Measurements from ENCODE around the gene KRTAP3-2.

Gene KRTAP3-2

GRCh38 chr17:40980117-40980516 lies 19.6 kb downstream of the KRTAP3-2 start:
- TF ChIP-seq PPARA (CRISPR knock-in tag; IDR thresholded peaks at IDR 0.05; ENCODE audit: borderline replicate concordance) (no peak), OSR1 (CRISPR knock-in tag; IDR thresholded peaks at IDR 0.05) (no peak), ZFP30 (CRISPR knock-in tag; IDR thresholded peaks at IDR 0.05) (no peak), RARB (CRISPR knock-in tag; IDR thresholded peaks at IDR 0.05) (no peak), TOX (CRISPR knock-in tag; IDR thresholded peaks at IDR 0.05; ENCODE audit: borderline replicate concordance) (no peak), SNAI2 (CRISPR knock-in tag; IDR thresholded peaks at IDR 0.05) (no peak), ZFP3 (CRISPR knock-in tag; IDR thresholded peaks at IDR 0.05) (no peak), BACH2 (CRISPR knock-in tag; IDR thresholded peaks at IDR 0.05; ENCODE audit: borderline replicate concordance) (no peak), CSRNP3 (CRISPR knock-in tag; IDR thresholded peaks at IDR 0.05) (no peak), PATZ1 (CRISPR knock-in tag; IDR thresholded peaks at IDR 0.05; ENCODE audit: borderline replicate concordance) (no peak)
- TF ChIP-seq, protein P1, sequence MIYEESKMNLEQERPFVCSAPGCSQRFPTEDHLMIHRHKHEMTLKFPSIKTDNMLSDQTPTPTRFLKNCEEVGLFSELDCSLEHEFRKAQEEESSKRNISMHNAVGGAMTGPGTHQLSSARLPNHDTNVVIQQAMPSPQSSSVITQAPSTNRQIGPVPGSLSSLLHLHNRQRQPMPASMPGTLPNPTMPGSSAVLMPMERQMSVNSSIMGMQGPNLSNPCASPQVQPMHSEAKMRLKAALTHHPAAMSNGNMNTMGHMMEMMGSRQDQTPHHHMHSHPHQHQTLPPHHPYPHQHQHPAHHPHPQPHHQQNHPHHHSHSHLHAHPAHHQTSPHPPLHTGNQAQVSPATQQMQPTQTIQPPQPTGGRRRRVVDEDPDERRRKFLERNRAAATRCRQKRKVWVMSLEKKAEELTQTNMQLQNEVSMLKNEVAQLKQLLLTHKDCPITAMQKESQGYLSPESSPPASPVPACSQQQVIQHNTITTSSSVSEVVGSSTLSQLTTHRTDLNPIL (CRISPR knock-in tag; IDR thresholded peaks at IDR 0.05; ENCODE audit: low read depth), result no peak
- no peak for ATAC-seq

GRCh38 chr17:40978575-40979151 lies 21.0 kb downstream of the KRTAP3-2 start:
- TF ChIP-seq ZFP30 (CRISPR knock-in tag; IDR thresholded peaks at IDR 0.05) (no peak), OSR1 (CRISPR knock-in tag; IDR thresholded peaks at IDR 0.05) (no peak), CSDC2 (CRISPR knock-in tag; IDR thresholded peaks at IDR 0.05) (no peak), ESRRG (CRISPR knock-in tag; IDR thresholded peaks at IDR 0.05) (no peak), CSRNP3 (CRISPR knock-in tag; IDR thresholded peaks at IDR 0.05) (no peak), TSHZ2 (CRISPR knock-in tag; IDR thresholded peaks at IDR 0.05) (no peak), ISL1 (CRISPR knock-in tag; IDR thresholded peaks at IDR 0.05) (no peak), ZNF8 (CRISPR knock-in tag; IDR thresholded peaks at IDR 0.05) (no peak), RARB (CRISPR knock-in tag; IDR thresholded peaks at IDR 0.05) (no peak), ZNF70 (CRISPR knock-in tag; IDR thresholded peaks at IDR 0.05) (no peak), SNAI2 (CRISPR knock-in tag; IDR thresholded peaks at IDR 0.05) (no peak)
- ATAC-seq, result no peak

GRCh38 chr17:40975516-40975915 lies 24.2 kb downstream of the KRTAP3-2 start:
- ATAC-seq, result no peak
- TF ChIP-seq OSR1 (CRISPR knock-in tag; IDR thresholded peaks at IDR 0.05) (no peak), ZC3H10 (CRISPR knock-in tag; IDR thresholded peaks at IDR 0.05) (no peak), PATZ1 (CRISPR knock-in tag; IDR thresholded peaks at IDR 0.05; ENCODE audit: borderline replicate concordance) (no peak), CSRNP3 (CRISPR knock-in tag; IDR thresholded peaks at IDR 0.05) (no peak), ZFP3 (CRISPR knock-in tag; IDR thresholded peaks at IDR 0.05) (no peak), ARNTL (CRISPR knock-in tag; IDR thresholded peaks at IDR 0.05; ENCODE audit: borderline replicate concordance, low read depth) (no peak)
